ENCODE measurements around the gene PRDM16. TPM values are rescaled to one million over a fixed set of nuclear protein-coding genes. Genes with fewer than 3 reads are reported as not detected.

Gene PRDM16
- total and polyA plus RNA-seq, 2 of the 8 experiments (the other 6 are each of a cell fraction or from before 2014, with no cell fraction given) = 0.39 to 0.43 TPM

DNA sequence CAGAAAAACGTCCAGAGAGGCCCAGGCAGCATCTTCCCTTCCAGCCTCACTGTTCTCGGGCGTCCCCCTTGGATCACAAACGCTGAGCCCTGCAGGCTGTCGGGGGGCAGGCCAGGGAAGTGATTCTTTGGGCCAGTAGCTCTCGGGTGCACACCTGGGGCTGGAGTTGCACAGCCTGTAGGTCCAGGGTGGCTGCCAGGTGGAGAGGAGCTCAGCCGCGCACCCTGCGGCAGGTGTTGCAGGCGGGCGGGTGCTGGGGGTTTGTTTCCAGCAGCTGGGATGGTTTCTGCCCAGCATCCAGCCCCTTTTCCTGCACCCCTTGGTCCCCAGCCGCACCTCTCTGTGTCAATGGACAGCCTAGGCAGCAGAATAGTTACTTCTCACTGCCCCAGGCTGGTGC, 15.7 kb downstream of the PRDM16 start:
- Histone ChIP-seq H2AFZ (ENCODE audit: low read length) (no peak overlapping the region), H3K23ac (ENCODE audit: insufficient read length) (no peak overlapping the region), H3K4ac (replicated peaks; ENCODE audit: insufficient read length, low read depth, low read length) (no peak overlapping the region), H2AK5ac (ENCODE audit: low read depth, low read length) (no peak overlapping the region), H2BK20ac (ENCODE audit: low read length) (no peak overlapping the region), H3K4me2 (ENCODE audit: insufficient read depth in 1 of 2, low read depth in 2 of 2, low read length in 2 of 2) (no peak overlapping the region), H4K5ac (ENCODE audit: insufficient read length, low read depth, low read length) (no peak overlapping the region), H3K14ac (ENCODE audit: insufficient read length) (no peak overlapping the region), H3K56ac (replicated peaks; ENCODE audit: insufficient read length, low read depth, low read length) (no peak overlapping the region), H3K27ac (ENCODE audit: low read depth, low read length) (no peak overlapping the region), H3K27me3 (replicated peaks in 1 of 4; ENCODE audit: control insufficient read depth in 3 of 4, extremely low read depth in 1 of 4, insufficient read depth in 3 of 4, low read length in 3 of 4) (no peaks in the 10 kb centered on the region; a peak in 1 of 7 replicates), H3K18ac (ENCODE audit: extremely low read depth, low read length) (no peak overlapping the region), H2BK15ac (ENCODE audit: low read length) (no peak overlapping the region), H3K9ac (replicated peaks in 1 of 4; ENCODE audit: extremely low read depth in 1 of 4, low read depth in 3 of 4, low read length in 3 of 4) (no peak overlapping the region), H3K4me1 (replicated peaks in 1 of 4; ENCODE audit: control insufficient read depth in 3 of 4, insufficient read depth in 4 of 4, low read length in 3 of 4) (no peaks in the 10 kb centered on the region; a peak in 1 of 7 replicates), H4K91ac (replicated peaks; ENCODE audit: insufficient read length, low read length) (no peak overlapping the region), H2BK12ac (ENCODE audit: low read depth, low read length) (no peak overlapping the region), H3K9me3 (ENCODE audit: insufficient read depth in 2 of 2, low read depth in 1 of 2, low read length in 1 of 2) (no peaks in the 10 kb centered on the region), H3K36me3 (ENCODE audit: control insufficient read depth in 2 of 4, insufficient read depth in 4 of 4, low read length in 3 of 4) (no peaks in the 10 kb centered on the region), H2BK120ac (replicated peaks; ENCODE audit: low read depth, low read length) (no peak overlapping the region), H4K20me1 (replicated peaks in 1 of 2; ENCODE audit: control insufficient read depth in 1 of 2, insufficient read depth in 2 of 2, low read length in 2 of 2) (no peaks in the 10 kb centered on the region), H3K23me2 (ENCODE audit: low read depth, low read length) (no peaks in the 10 kb centered on the region), H3K79me2 (ENCODE audit: control insufficient read depth in 1 of 2, insufficient read depth in 2 of 2, low read length in 2 of 2) (no peaks in the 10 kb centered on the region), H3K4me3 (ENCODE audit: extremely low read depth in 1 of 4, insufficient read depth in 2 of 4, low read depth in 3 of 4, low read length in 4 of 4) (no peak overlapping the region), H2BK5ac (ENCODE audit: low read depth, low read length) (no peak overlapping the region), H4K8ac (ENCODE audit: extremely low read depth, insufficient read depth, low read length) (peak overlapping the region; percentile 79; the same call in 1 of the 2 replicates), H3K79me1 (ENCODE audit: low read depth, low read length) (no peaks in the 10 kb centered on the region)
- ChIA-PET CTCF (ENCODE audit: partially characterized antibody) (interaction anchor here (1.1 kb wide), 2 partner anchors 12 to 23 kb away, joined by 3 read pairs; no protein-coding TSS in a partner anchor), POLR2A (ENCODE audit: partially characterized antibody) (no interaction called here)
- DNase-seq (ENCODE audit: low read depth in 1 of 2, low spot score in 2 of 2) (no peak), FAIRE-seq (no peak)
- TF ChIP-seq ZNF274 (IDR thresholded peaks at IDR 0.05; ENCODE audit: borderline replicate concordance, extremely low read depth, low read length) = no peak
- WGBS, 2 experiments (ENCODE audit: extremely low coverage in 1 of 2, insufficient coverage in 1 of 2, insufficient read length in 1 of 2, insufficient replicate concordance in 2 of 2, low coverage in 1 of 2, low lambda C conversion rate in 2 of 2, missing lambda C conversion rate in 1 of 2) = 85% methylated on average over 10 of the region's 12 CpGs; no CpG with 5 or more reads in 1 of the 2 experiments

All from H1 (cell line).